Measurements from ENCODE around the gene NEURL1B.

NEURL1B gene

DNA sequence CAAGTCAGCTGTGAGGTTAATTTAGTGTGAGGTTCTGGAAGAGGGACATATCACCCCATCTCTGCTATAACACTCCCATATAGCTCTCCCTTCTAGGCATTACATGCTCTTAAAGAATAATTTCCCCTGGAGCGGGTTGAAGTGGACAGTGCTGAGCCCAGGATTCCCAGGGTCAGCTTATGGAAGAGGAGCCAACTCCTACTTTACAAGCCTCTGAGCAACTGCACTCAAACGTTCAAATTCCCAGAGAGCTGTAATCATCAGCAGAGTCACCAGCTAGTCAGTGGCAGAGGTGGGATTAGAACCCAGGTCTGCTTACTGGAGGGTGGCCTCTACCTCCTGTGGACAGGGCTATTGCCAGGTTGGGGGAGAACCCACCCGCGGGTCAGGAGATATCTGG is 1.4 kb downstream of the NEURL1B start:
- no peak overlapping the region for H3K4me3 ChIP-seq (ENCODE audit: low read depth, low read length)
- peaks cover 17% of the 10 kb centered on the region for H3K36me3 ChIP-seq
- no peaks in the 10 kb centered on the region for H3K9me3 ChIP-seq (ENCODE audit: severe bottlenecking)
- no peaks in the 10 kb centered on the region for H3K27me3 ChIP-seq (ENCODE audit: insufficient read depth, low read depth, severe bottlenecking)
- no peak overlapping the region for H3K27ac ChIP-seq
- TF ChIP-seq CTCF (IDR thresholded peaks at IDR 0.05; ENCODE audit: low read depth, low read length): no peak
- DNase-seq: no peak

- no peak for TF ChIP-seq CTCF (IDR thresholded peaks at IDR 0.05; ENCODE audit: low read depth, low read length)
- Histone ChIP-seq H3K9me3 (ENCODE audit: severe bottlenecking) (no peaks in the 10 kb centered on the region), H3K4me3 (ENCODE audit: low read depth, low read length) (no peak overlapping the region), H3K36me3 (peaks cover 17% of the 10 kb centered on the region), H3K27me3 (ENCODE audit: insufficient read depth, low read depth, severe bottlenecking) (no peaks in the 10 kb centered on the region), H3K27ac (no peak overlapping the region)
- DNase-seq: no peak
Measured at GRCh38 chr5:172642926-172643871, 2.1 kb downstream of the NEURL1B start.

- Histone ChIP-seq H3K4me3 (ENCODE audit: low read depth, low read length) (no peak overlapping the region), H3K27ac (no peak overlapping the region), H3K36me3 (peaks cover 21% of the 10 kb centered on the region), H3K27me3 (ENCODE audit: insufficient read depth, low read depth, severe bottlenecking) (no peaks in the 10 kb centered on the region), H3K9me3 (ENCODE audit: severe bottlenecking) (no peaks in the 10 kb centered on the region)
- no peak for TF ChIP-seq CTCF (IDR thresholded peaks at IDR 0.05; ENCODE audit: low read depth, low read length)
- DNase-seq: no peak
Measured at GRCh38 chr5:172644266-172644665, 3.2 kb downstream of the NEURL1B start.

DNA sequence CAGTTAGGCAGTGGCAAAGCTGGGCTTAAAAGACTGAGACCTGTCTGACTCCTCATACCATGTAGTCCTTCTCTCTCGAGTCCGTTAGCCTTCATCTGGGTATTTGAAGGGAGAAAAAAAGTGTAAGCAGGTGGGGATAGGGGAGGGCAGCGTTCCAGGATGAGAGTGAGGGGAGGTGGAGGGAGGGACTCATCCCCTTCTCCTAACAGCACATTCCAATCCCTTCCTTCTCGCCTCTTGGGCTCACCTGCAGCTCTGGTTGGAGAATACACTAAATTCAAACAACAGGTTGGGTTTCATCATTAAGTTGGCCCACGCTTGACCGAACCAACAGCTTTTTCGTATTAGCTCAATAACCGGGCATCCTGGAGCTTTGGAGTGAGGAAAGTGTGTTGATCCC is 3.6 kb downstream of the NEURL1B start:
- Histone ChIP-seq H3K4me3 (ENCODE audit: low read depth, low read length) (no peak overlapping the region), H3K9me3 (ENCODE audit: severe bottlenecking) (no peaks in the 10 kb centered on the region), H3K27me3 (ENCODE audit: insufficient read depth, low read depth, severe bottlenecking) (no peaks in the 10 kb centered on the region), H3K36me3 (peaks cover 25% of the 10 kb centered on the region), H3K27ac (no peak overlapping the region)
- no peak for TF ChIP-seq CTCF (IDR thresholded peaks at IDR 0.05; ENCODE audit: low read depth, low read length)
- no peak for DNase-seq

DNA sequence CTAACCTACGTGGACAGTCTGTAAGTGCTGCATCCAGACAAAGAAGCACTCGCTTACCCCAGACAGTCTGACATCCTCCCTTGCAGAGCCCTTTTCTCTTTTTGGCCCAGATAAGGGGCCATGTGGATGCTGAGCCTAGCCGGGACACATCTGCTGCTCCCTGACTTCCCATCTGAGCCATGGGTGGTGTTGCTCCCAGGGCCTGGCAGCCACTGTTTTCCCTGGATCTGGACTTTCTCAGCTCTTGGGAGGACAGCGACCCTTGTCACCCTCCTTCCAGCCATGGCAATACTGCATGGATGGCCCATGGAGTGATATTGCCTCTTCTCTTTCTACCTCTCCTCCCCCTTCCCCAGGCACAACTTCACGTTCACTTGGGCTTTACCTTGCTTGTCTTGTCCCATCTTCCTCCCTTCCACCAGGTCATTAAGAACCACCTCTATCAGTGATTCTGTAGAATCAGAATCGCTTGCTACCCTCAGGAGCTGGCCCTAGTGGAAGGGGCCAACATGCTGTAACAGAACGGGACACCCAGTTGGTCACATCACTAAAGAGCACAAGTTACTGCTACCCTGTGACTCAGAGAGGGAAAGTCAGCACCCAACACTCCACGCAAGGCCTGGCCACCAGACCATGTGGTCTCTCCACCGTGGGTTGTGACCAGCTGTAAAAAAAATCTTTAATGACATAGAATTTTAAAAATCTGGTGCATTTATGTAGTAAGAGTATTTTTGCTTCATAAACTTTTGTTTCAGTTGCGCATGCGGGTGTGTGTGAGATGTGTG is 4.4 kb downstream of the NEURL1B start:
- Histone ChIP-seq H3K9me3 (ENCODE audit: severe bottlenecking) (no peaks in the 10 kb centered on the region), H3K36me3 (peaks cover 25% of the 10 kb centered on the region), H3K4me3 (ENCODE audit: low read depth, low read length) (no peak overlapping the region), H3K27ac (no peak overlapping the region), H3K27me3 (ENCODE audit: insufficient read depth, low read depth, severe bottlenecking) (no peaks in the 10 kb centered on the region)
- TF ChIP-seq CTCF (IDR thresholded peaks at IDR 0.05; ENCODE audit: low read depth, low read length): no peak
- no peak for DNase-seq
